ENCODE measurements around the gene SIPA1L3.

DNA sequence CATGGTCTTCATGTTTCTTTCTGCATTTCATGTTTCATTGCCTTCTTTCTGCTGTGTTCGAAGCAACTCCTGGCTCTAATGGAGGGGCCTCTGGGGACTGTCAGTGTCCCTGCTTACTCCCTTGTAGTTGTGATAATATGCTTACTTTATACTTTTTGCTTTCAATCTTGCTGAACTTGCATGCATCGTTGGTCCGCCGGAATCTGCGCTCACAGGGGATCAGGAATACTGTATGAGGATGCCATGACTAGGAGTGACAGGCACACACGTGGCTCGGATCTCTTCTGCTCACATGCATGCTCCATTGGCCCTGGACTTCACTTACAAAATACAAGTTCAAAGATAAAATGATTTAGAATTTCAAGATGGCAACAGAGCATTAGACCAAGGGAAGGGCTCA lies 108.8 kb downstream of the SIPA1L3 start:
- TF ChIP-seq, protein P1, sequence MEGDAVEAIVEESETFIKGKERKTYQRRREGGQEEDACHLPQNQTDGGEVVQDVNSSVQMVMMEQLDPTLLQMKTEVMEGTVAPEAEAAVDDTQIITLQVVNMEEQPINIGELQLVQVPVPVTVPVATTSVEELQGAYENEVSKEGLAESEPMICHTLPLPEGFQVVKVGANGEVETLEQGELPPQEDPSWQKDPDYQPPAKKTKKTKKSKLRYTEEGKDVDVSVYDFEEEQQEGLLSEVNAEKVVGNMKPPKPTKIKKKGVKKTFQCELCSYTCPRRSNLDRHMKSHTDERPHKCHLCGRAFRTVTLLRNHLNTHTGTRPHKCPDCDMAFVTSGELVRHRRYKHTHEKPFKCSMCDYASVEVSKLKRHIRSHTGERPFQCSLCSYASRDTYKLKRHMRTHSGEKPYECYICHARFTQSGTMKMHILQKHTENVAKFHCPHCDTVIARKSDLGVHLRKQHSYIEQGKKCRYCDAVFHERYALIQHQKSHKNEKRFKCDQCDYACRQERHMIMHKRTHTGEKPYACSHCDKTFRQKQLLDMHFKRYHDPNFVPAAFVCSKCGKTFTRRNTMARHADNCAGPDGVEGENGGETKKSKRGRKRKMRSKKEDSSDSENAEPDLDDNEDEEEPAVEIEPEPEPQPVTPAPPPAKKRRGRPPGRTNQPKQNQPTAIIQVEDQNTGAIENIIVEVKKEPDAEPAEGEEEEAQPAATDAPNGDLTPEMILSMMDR (conservative IDR thresholded peaks at IDR 0.05), result no peak
- TF ChIP-seq ZFX (IDR thresholded peaks at IDR 0.05), result no peak

Data from C4-2B (cell line).